Esophagus squamous epithelium (tissue), 5 donors: ENCODE measurements around the gene REM1. TPM values are rescaled to one million over a fixed set of nuclear protein-coding genes. Genes with fewer than 3 reads are reported as not detected.
A peak's percentile ranks its signal among the peaks of the same experiment; 100 is the strongest.

Experiments used
- DNase-seq: peaks from one replicate; lab custom pipeline; 2025; lab: John Stamatoyannopoulos, UW
- H3K27ac ChIP-seq, 4 donors: fragments of 200-600 bp; sonication (generic); one replicate each; pipeline ENCODE4 v1.5.1; 2016 to 2019; ENCODE audit warnings: mild to moderate bottlenecking in 1 of 4
- H3K27me3 ChIP-seq, 4 donors: fragments of 200-600 bp; sonication (generic); 1 replicate in 3 of 4; 2 replicates in 1 of 4; pipeline versions ENCODE4 v1.5.1 to v1.6.0; 2017 to 2021; ENCODE audit warnings: antibody characterized with exemption in 1 of 4
- H3K36me3 ChIP-seq, 3 donors: fragments of 200-600 bp; sonication (generic); one replicate each; pipeline ENCODE4 v1.5.1; 2016 to 2019
- H3K4me1 ChIP-seq, 3 donors: fragments of 200-600 bp; sonication (generic); one replicate each; pipeline ENCODE4 v1.5.1; 2017 to 2019
- H3K4me3 ChIP-seq, 4 donors: fragments of 200-600 bp; sonication (generic); 1 replicate in 3 of 4; 2 replicates in 1 of 4; pipeline ENCODE4 v1.5.1; 2016 to 2019; ENCODE audit warnings: mild to moderate bottlenecking in 2 of 4, moderate library complexity in 1 of 4
- H3K9me3 ChIP-seq, 3 donors: fragments of 200-600 bp; sonication (generic); one replicate each; pipeline ENCODE4 v1.5.1; 2016 to 2019
- CTCF ChIP-seq, 6 experiments: fragments of 450-650 bp in 4 of 6; fragments of 200-600 bp in 2 of 6; sonication (generic) in 2 of 6; IDR thresholded peaks; one replicate each; pipeline ENCODE4 v1.5.1; 2016 to 2019; ENCODE audit warnings: antibody characterized with exemption in 6 of 6, mild to moderate bottlenecking in 4 of 6, moderate library complexity in 4 of 6
- POLR2A ChIP-seq, 4 donors: fragments of 450-650 bp; IDR thresholded peaks; one replicate each; pipeline ENCODE4 v1.6.1; 2017; ENCODE audit warnings: antibody characterized with exemption in 4 of 4, mild to moderate bottlenecking in 4 of 4, moderate library complexity in 3 of 4
- WGBS, 2 donors: methylation state at CpG; one replicate each; pipeline ENCODE4 v1.1.5; 2018; 5-methylcytosine and 5-hydroxymethylcytosine counted together
- intact Hi-C: fragments of 100-400 bp; cut with DNase I; formaldehyde crosslinking; loops from one replicate; pipeline ENCODE4 v1.15.0; 2022
- total RNA-seq, 4 donors: library from RNA; depleted of rRNA; stranded (reverse); fragments of >200 nt; gene quantifications; one replicate each; pipeline ENCODE4 v1.1.0, GENCODE V29; 2016
- donor health status: DM: yes; HTN: yes; CAD: no.

REM1 gene
- total RNA-seq, 4 donors from 2014 or later: 0.18 to 4.0 (median 1.3) TPM; not detected in 1

DNA sequence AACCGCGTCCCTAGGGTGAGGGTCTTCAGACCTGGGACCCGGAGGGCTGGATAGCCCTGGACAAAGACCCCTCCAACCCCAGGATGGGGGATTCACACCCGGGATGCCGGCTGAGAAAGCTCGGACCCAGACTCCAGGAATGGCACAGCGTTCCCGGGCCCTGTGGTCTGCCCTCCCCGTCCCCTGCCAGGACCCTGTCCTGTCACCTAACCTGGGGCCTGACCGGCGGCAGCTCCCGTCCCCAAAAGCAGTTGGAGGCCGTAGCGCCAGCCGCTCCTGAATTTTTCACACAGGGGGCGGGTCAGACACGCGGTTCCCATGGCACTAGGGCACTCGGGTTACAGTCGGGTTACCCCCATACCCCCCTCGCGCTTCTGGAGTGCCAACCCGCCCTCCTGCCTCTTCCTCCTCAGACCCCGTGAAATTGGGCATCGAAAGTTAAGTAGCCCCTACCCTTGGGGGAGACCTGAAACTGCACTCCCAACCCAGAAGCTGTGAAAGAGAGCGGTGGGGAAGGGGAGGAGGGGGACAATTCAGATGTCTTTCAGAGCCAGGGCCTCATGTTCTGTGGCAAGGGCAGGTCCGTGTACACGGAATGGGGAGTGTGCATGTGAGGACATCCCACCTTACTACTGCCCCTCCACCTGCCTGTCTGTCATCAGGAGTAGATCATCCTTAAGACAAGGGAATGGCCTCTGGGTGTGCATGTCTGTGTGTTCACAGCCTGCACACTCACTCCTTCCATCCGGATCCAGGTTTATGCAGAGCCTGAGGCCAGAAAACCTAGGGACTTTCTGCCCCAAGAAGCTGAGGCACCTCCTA, 595 bp downstream of the REM1 start:
- WGBS, 2 donors: 7 to 8% methylated on average over 2 to 7 of the region's 29 CpGs
- peaks cover 0 to 30% (median 0%) of the 10 kb centered on the region in 4 donors for H3K27me3 ChIP-seq
- peaks cover 7 to 26% (median 8%) of the 10 kb centered on the region in 3 donors for H3K4me1 ChIP-seq
- no peaks in the 10 kb centered on the region for H3K36me3 ChIP-seq
- peak overlapping the region; percentile 42 to 83 (median 70) for H3K27ac ChIP-seq
- intact Hi-C loops: no loop called here
- H3K9me3 ChIP-seq: no peaks in the 10 kb centered on the region
- no peak for DNase-seq
- TF ChIP-seq POLR2A (IDR thresholded peaks at IDR 0.05): no peak
- H3K4me3 ChIP-seq: peak overlapping the region; percentile 12 to 65 (median 40)

GRCh38 chr20:31476294-31476585, 1.2 kb downstream of the REM1 start:
- TF ChIP-seq CTCF (IDR thresholded peaks at IDR 0.05): no peak

DNA sequence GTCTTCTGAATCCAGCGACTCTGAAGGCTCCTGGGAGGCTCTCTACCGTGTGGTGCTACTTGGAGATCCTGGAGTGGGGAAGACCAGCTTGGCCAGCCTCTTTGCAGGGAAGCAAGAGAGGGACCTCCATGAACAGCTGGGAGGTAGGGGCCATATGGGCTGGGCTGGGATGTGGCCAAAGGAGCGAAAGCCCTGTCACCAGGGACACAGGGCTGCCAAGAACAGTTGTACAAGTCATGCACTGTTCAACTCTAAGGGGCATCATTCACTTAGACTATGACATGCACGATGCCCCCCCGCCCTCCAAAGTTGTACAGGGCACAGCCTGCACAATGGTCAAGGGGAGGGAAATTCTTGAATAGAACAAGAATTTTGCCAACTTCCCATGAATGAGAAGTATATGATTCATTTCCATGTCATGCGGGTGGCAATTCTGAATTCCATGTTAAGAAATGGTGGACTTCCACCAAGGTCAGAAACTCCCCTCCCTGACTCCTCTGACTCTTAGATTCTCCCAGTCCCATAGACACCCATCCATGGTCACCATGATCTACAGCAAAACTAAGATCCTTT, 1.6 kb downstream of the REM1 start:
- Histone ChIP-seq H3K27ac (peak overlapping the region in 3 of 4 donors; percentile 11 to 83 (median 80)), H3K4me3 (peak overlapping the region in 2 of 4 donors; percentile 44 to 65), H3K4me1 (peaks cover 7 to 26% (median 8%) of the 10 kb centered on the region in 3 donors), H3K36me3 (no peaks in the 10 kb centered on the region), H3K9me3 (no peaks in the 10 kb centered on the region), H3K27me3 (peaks cover 0 to 30% (median 0%) of the 10 kb centered on the region in 4 donors)
- intact Hi-C loops: no loop called here
- WGBS, 2 donors: 53 to 75% methylated on average over 3 to 4 of the region's 6 CpGs
- TF ChIP-seq POLR2A (IDR thresholded peaks at IDR 0.05) (no peak), CTCF (IDR thresholded peaks at IDR 0.05) (no peak)
- DNase-seq: no peak

More at GRCh38 chr20:31476294-31476585, 1.2 kb downstream of the REM1 start:
- 70 to 94% methylated on average over 3 to 5 of the region's 6 CpGs for WGBS, 2 donors
- Histone ChIP-seq H3K27ac (peak overlapping the region in 3 of 4 donors; percentile 11 to 83 (median 80)), H3K36me3 (no peaks in the 10 kb centered on the region), H3K4me1 (peaks cover 7 to 26% (median 8%) of the 10 kb centered on the region in 3 donors), H3K4me3 (peak overlapping the region in 2 of 4 donors; percentile 44 to 65), H3K9me3 (no peaks in the 10 kb centered on the region), H3K27me3 (peaks cover 0 to 30% (median 0%) of the 10 kb centered on the region in 4 donors)
- intact Hi-C loops: no loop called here
- no peak for DNase-seq

DNA sequence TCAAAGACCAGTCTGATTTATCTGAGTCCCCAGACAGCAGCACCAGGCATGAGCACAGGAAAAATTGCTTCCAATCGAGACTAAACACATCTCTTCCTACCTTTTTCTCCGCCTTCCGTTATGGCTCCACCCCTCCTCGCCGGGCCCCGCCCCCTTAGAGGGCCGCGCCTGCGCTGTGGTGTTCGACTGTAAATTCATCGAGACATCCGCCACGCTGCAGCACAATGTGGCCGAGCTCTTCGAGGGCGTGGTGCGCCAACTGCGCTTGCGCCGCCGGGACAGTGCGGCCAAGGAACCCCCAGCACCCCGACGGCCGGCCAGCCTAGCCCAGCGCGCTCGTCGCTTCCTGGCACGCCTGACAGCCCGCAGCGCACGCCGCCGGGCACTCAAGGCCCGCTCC, 8.9 kb downstream of the REM1 start:
- Histone ChIP-seq H3K4me3 (no peak overlapping the region), H3K4me1 (peaks cover 0 to 26% (median 0%) of the 10 kb centered on the region in 3 donors), H3K36me3 (no peaks in the 10 kb centered on the region), H3K9me3 (no peaks in the 10 kb centered on the region), H3K27ac (peak overlapping the region in 2 of 4 donors; percentile 76 to 82), H3K27me3 (peaks cover 0 to 23% (median 0%) of the 10 kb centered on the region in 4 donors)
- 25 to 50% methylated on average over 9 of the region's 36 CpGs for WGBS, 2 donors
- intact Hi-C loops: no loop called here
- no peak for TF ChIP-seq POLR2A (IDR thresholded peaks at IDR 0.05)
- no peak for DNase-seq

DNA sequence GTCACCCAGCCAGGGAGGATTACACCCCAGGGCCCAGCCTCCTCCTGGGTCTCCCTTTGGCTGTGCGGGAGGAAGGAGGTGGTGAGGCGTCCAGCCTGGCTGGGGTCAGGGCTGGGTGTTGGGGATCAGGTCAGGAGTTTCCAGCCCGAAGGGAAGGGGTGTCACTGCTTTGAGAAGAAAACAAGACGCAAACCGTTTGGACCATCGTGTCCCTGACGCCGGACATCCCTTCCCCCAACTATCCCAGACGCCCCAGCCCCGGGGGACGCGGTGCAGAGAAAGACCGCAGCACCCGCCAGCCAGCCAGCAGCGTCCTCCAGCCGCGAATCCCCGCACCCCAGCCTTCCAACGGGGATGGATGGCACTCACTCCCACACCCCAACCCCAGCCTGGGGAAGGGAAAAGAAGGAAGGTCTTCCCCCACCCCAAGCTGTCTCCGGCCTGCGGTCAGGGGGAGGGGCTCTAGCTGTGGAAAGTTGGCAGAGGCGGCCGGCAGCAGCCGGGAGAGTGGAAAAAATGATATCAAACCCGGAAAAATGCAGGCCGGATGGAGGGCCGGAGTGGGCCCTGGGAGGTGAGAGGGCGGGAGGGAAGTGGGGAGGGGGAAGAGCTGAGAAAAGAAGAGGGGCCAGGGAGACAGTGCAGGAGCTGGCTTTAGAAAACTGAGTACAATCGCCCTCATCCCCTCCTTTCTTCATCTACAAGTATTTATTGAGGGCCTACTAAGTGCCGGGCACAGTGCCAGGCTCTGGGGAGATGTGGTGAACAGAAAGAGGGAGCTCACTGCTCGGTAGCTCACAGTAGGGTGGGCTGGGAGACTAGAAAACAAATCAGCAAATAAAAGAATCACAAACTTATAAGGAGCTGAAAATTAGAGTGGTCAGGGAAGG, 10.6 kb downstream of the REM1 start:
- peaks cover 0 to 26% (median 0%) of the 10 kb centered on the region in 3 donors for H3K4me1 ChIP-seq
- no peaks in the 10 kb centered on the region for H3K9me3 ChIP-seq
- H3K4me3 ChIP-seq: peak overlapping the region in 3 of 4 donors; percentile 18 to 53 (median 22)
- intact Hi-C loops: no loop called here
- H3K27ac ChIP-seq: peak overlapping the region; percentile 58 to 82 (median 72)
- DNase-seq: no peak
- TF ChIP-seq POLR2A (IDR thresholded peaks at IDR 0.05): no peak
- TF ChIP-seq CTCF (IDR thresholded peaks at IDR 0.05): no peak
- 6 to 7% methylated on average over 15 to 21 of the region's 31 CpGs for WGBS, 2 donors
- H3K27me3 ChIP-seq: peaks cover 0 to 23% (median 0%) of the 10 kb centered on the region in 4 donors
- H3K36me3 ChIP-seq: no peaks in the 10 kb centered on the region
